Transverse colon (tissue), 3 donors: Measurements from ENCODE around the gene COMMD4.
A peak's percentile ranks its signal among the peaks of the same experiment; 100 is the strongest.
"Not testable (repeated sequence)": the region's sequence is repeated elsewhere in the genome, so short reads cannot be mapped to it uniquely, and the experiment has no call there.

Source experiments
- CTCF ChIP-seq, 5 experiments: fragments of 200-600 bp in 3 of 5; fragments of 450-650 bp in 2 of 5; sonication (generic) in 3 of 5; IDR thresholded peaks; 1 replicate in 2 of 5; 2 replicates in 3 of 5; pipeline ENCODE4 v1.5.1; 2016 to 2017; ENCODE audit warnings: antibody characterized with exemption in 5 of 5, inconsistent platforms in 3 of 5, mild to moderate bottlenecking in 2 of 5, moderate library complexity in 1 of 5
- EP300 ChIP-seq: sonication (generic); formaldehyde crosslinking; IDR thresholded peaks from one replicate; pipeline ENCODE4 v1.6.1; 2017; ENCODE audit warnings: antibody characterized with exemption, low read depth

DNA sequence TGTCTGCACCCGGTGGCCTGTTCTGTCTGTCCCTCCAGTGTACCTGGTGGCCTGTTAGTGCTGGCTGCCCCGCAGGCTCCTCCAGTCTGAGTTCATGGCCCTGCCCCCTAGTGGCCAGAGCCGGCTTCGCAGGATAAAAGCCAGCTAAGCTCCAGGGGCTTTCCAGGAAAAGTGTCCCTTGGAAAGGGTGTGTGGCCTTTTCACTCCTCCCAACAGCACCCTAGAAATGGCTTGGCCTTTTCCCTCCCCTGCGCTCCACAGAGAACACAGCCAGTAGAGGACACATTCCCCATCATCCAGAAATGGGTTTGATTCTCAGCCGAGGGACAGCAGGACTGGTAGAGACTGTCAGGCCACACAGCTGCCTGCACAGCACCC, 36.6 kb upstream of the COMMD4 start:
- TF ChIP-seq CTCF (IDR thresholded peaks at IDR 0.05): peak; percentile 38 to 63 (median 60)
- TF ChIP-seq EP300: not testable (repeated sequence)
